Right atrium auricular region (tissue), 2 donors: ENCODE results near the gene SULF2. TPM values are rescaled to one million over a fixed set of nuclear protein-coding genes. Genes with fewer than 3 reads are reported as not detected.

Experiments
- DNase-seq: peaks from one replicate; pipeline ENCODE4 v3.0.0-alpha.2; 2019; ENCODE audit warnings: low spot score
- H3K27ac ChIP-seq, 2 donors: fragments of 200-600 bp; sonication (generic); 1 replicate in 1 of 2; 2 replicates in 1 of 2; pipeline ENCODE4 v1.5.1; 2016 to 2019
- H3K27me3 ChIP-seq, 2 donors: fragments of 200-600 bp; sonication (generic); one replicate each; pipeline versions ENCODE4 v1.5.1 to v1.6.0; 2017 to 2019
- H3K36me3 ChIP-seq: fragments of 200-600 bp; sonication (generic); one replicate; pipeline ENCODE4 v1.5.1; 2016
- H3K4me1 ChIP-seq, 2 donors: fragments of 200-600 bp; sonication (generic); one replicate each; pipeline versions ENCODE4 v1.5.1 to v1.6.0; 2017 to 2019
- H3K4me3 ChIP-seq, 2 donors: fragments of 200-600 bp; sonication (generic); 1 replicate in 1 of 2; 2 replicates in 1 of 2; pipeline ENCODE4 v1.5.1; 2017 to 2019; ENCODE audit warnings: mild to moderate bottlenecking in 1 of 2, moderate library complexity in 1 of 2
- H3K9me3 ChIP-seq, 2 donors: fragments of 200-600 bp; sonication (generic); one replicate each; pipeline ENCODE4 v1.5.1; 2019
- total RNA-seq, 2 donors: library from RNA; depleted of rRNA; stranded (reverse); fragments of >200 nt; gene quantifications; one replicate each; pipeline ENCODE4 v1.1.0, GENCODE V29; 2016
- TF ChIP-seq, protein P1 (sequence below), 2 donors: fragments of 200-600 bp; sonication (generic); IDR thresholded peaks; one replicate each; pipeline ENCODE4 v1.5.1; 2019; ENCODE audit warnings: antibody characterized with exemption in 2 of 2

The SULF2 gene
- total RNA-seq, 2 donors from 2014 or later = 33.7 to 57.8 TPM

DNA sequence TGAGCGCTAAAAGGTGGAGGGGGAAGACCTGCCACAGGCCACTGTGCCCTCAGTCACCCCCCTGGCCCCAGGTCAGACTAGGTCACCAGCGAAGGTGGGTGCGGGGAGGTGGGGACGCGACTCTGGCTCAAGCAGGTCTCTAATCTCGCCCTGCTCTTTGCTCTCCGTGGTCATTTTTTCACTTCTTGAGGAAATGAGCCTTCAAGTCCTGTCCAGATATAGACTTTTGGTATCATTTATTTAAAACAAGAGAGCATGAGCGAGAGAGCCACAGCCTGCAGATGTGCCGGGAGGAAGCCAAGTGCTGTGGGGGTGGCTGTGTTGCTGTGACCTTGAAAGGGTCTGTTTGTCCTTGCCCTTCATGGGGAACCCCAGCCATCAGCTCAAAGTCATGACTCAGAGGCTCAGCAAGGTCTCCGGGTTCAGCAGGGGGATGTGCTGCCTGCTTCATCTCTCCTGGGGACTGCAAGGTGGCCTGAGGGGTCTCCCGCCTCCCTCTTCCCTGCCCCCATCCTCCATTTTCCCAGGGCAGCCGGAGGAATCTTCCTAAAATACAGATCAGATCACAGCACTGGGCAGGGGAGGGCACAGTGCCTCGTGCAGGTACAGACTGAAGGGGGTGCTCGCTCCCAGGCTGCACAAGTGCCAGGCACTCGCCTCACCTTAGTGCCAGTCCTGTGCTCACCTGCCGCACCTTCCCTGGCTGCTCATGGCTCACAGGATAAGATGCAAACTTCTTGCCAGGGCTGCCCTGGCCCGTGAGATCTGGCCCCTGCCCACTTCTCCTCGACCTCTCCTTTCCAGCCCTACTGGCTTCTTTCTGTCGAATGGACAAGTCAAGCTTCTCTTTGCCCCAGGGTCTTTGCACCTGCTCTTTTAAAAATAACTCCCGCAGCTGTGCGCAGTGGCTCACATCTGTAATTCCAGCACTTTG lies 26.5 kb downstream of the SULF2 start:
- no peaks in the 10 kb centered on the region for H3K36me3 ChIP-seq
- no peak overlapping the region for H3K4me3 ChIP-seq
- TF ChIP-seq, protein P1, sequence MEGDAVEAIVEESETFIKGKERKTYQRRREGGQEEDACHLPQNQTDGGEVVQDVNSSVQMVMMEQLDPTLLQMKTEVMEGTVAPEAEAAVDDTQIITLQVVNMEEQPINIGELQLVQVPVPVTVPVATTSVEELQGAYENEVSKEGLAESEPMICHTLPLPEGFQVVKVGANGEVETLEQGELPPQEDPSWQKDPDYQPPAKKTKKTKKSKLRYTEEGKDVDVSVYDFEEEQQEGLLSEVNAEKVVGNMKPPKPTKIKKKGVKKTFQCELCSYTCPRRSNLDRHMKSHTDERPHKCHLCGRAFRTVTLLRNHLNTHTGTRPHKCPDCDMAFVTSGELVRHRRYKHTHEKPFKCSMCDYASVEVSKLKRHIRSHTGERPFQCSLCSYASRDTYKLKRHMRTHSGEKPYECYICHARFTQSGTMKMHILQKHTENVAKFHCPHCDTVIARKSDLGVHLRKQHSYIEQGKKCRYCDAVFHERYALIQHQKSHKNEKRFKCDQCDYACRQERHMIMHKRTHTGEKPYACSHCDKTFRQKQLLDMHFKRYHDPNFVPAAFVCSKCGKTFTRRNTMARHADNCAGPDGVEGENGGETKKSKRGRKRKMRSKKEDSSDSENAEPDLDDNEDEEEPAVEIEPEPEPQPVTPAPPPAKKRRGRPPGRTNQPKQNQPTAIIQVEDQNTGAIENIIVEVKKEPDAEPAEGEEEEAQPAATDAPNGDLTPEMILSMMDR (IDR thresholded peaks at IDR 0.05) = no peak
- H3K9me3 ChIP-seq = no peaks in the 10 kb centered on the region
- peaks cover 0 to 14% of the 10 kb centered on the region in 2 donors for H3K4me1 ChIP-seq
- peaks cover 0 to 8% of the 10 kb centered on the region in 2 donors for H3K27me3 ChIP-seq
- H3K27ac ChIP-seq = no peak overlapping the region
- no peak for DNase-seq

DNA sequence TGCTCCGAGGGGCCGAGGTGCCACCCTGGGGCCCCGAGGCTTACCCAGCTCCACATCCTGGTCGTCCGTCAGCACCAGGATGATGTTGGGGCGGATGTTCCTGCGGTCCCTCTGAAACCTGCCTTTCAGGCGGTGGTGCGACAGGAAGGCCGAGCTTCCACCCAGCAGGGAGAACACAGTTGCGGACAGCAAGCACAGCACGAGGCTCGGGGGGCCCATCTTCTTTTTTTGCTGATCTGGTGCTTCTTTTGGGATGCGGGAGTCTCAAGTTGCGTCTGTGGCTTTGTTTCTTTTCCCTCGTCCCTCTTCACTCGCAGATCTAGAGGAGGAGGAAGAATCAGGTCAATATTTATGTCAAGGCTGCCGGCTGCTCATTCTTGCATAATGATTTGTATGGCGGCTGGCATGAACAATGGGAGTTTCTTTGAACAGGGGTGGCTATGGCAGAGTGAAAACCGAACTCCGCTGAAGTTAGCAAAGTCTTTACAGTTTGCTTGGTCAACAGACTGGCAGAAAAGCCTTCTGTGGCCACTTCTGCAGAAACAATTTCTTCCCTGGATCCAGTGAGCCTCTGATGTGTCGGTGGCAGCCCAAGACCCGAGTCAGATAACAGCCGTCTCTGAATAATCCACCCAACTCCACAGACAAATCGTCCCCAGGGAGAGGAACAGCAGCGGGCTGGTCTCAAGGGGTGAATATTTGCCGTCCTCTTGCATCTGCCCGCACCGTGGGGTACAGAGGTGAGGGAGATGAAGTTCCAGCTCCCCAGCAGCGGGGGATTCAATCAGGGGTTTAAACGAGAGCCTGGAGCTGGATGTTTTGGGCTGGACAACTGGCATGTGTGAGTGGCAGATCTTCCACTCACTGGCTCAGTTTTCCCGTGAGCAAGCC lies 27.9 kb downstream of the SULF2 start:
- TF ChIP-seq, protein P1 (IDR thresholded peaks at IDR 0.05) = no peak
- Histone ChIP-seq H3K27ac (no peak overlapping the region), H3K4me3 (no peak overlapping the region), H3K36me3 (no peaks in the 10 kb centered on the region), H3K27me3 (peaks cover 0 to 4% of the 10 kb centered on the region in 2 donors), H3K4me1 (peaks cover 0 to 4% of the 10 kb centered on the region in 2 donors), H3K9me3 (no peaks in the 10 kb centered on the region)
- DNase-seq = no peak

DNA sequence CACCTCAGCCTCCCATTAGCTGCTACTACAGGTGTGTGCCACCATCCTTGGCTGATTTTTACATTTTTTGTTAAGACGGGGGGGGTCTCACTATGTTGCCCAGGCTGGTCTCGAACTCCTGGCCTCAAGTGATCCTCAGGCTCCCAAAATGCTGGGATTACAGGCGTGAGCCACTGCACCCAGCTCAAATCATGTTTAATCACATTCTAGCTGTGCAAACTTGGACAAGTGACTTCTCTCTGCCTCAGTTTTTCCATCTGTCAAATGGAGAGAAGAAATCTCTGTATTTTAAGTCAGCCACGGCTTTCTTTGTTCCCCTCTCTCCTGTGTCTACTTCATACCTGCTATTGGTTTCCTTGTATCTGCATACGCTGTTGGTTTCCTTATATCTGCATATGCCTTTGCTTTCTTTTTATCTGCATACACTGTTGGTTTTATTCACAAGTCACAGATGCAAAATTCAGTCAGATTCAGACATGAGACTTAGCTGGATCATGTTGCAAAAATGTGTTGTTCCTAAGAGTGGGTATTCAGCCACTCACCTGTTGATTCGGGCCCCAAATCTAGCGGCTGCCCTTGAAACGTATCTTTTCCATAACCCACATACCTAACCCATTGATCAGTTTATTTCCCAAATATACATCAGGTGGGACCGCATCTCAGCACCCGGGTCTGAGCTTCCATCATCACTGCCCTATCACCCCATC lies 30.2 kb downstream of the SULF2 start:
- no peaks in the 10 kb centered on the region for H3K4me1 ChIP-seq
- no peaks in the 10 kb centered on the region for H3K36me3 ChIP-seq
- H3K27ac ChIP-seq = no peak overlapping the region
- TF ChIP-seq, protein P1 (IDR thresholded peaks at IDR 0.05) = no peak
- no peak for DNase-seq
- H3K27me3 ChIP-seq = no peaks in the 10 kb centered on the region
- no peaks in the 10 kb centered on the region for H3K9me3 ChIP-seq
- no peak overlapping the region for H3K4me3 ChIP-seq

DNA sequence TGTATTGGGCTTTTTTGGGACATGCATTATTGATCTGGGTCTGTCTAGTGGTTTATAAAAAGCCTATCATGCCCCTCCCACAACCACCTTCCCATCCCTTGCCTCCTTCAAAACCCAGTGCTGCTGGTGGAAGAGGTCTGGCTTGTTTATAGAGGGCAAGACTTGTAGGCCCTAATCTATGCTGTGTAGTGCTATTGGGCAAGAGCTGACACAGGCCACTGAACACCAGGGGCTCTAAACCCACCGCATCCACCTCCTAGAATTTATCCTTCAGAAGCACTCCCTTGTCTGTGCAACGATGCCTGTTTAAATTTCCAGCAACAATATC lies 30.9 kb downstream of the SULF2 start:
- DNase-seq = no peak
- peaks cover 0 to 6% of the 10 kb centered on the region in 2 donors for H3K4me1 ChIP-seq
- H3K4me3 ChIP-seq = no peak overlapping the region
- H3K36me3 ChIP-seq = no peaks in the 10 kb centered on the region
- no peaks in the 10 kb centered on the region for H3K9me3 ChIP-seq
- no peaks in the 10 kb centered on the region for H3K27me3 ChIP-seq
- H3K27ac ChIP-seq = no peak overlapping the region
- TF ChIP-seq, protein P1 (IDR thresholded peaks at IDR 0.05) = no peak

DNA sequence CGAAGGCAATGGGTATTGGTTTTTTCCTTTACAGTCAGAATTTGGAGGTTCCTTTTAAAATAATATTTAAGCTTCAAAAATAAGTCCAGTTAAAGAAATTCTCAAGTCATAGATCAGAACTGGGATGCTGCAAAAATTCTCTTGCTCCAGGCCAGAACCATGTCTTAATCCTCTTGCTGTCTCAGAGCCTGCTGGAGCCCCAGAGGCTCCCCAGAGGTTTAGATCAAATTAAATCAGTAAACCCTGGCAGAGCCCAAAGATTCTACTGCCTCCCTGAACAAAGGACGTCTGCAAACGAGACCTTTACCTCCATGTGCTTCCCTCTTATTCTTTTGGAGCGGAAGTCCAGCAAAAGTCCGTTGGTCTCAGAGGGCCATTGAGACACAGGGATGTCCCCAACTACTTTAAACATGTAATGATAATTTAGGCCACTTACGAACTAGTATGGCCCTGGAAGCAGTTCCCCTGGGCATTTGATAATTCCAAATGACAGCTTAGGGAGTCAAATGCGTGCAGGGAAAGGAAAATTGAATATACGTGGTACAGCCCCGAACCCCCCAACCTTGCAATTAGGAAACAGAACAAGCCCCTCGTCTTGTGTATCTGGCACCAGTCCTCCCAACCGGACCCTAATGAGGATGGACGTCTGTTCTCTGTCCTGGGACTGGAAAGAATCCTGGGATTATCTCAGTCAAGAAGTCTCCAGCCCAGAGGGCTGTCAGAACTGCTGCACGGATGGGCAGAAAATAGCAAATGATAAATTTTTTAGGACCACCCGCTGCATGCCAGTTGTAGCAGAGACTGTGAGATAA lies 31.5 kb downstream of the SULF2 start:
- H3K9me3 ChIP-seq = no peaks in the 10 kb centered on the region
- H3K27me3 ChIP-seq = no peaks in the 10 kb centered on the region
- TF ChIP-seq, protein P1 (IDR thresholded peaks at IDR 0.05) = no peak
- H3K4me1 ChIP-seq = peaks cover 0 to 10% of the 10 kb centered on the region in 2 donors
- H3K36me3 ChIP-seq = no peaks in the 10 kb centered on the region
- no peak for DNase-seq
- no peak overlapping the region for H3K4me3 ChIP-seq
- no peak overlapping the region for H3K27ac ChIP-seq
